WI38 (cell line): ENCODE results near the gene ART1.
"Not testable (repeated sequence)": the region's sequence is repeated elsewhere in the genome, so short reads cannot be mapped to it uniquely, and the experiment has no call there.

Experiments
- H3K4me3 ChIP-seq: 2 replicates; pipeline ENCODE4 v1.5.1; 2011; ENCODE audit warnings: low read depth, mild to moderate bottlenecking, control low read depth, low read length
- CTCF ChIP-seq: IDR thresholded peaks from 2 replicates; pipeline ENCODE4 v1.5.1; 2012; ENCODE audit warnings: low read depth, mild to moderate bottlenecking, control low read depth, low read length

Gene ART1

GRCh38 chr11:3645552-3645951, 624 bp downstream of the ART1 start:
- no peak for TF ChIP-seq CTCF
- H3K4me3 ChIP-seq: no peak overlapping the region

- H3K4me3 ChIP-seq: not testable (repeated sequence)
Measured at GRCh38 chr11:3648843-3649242, 3.9 kb downstream of the ART1 start.

GRCh38 chr11:3649374-3649773, 4.4 kb downstream of the ART1 start:
- not testable (repeated sequence) for H3K4me3 ChIP-seq

- H3K4me3 ChIP-seq: not testable (repeated sequence)
Measured at GRCh38 chr11:3652514-3652913, 7.6 kb downstream of the ART1 start.

- TF ChIP-seq CTCF: no peak
- no peak overlapping the region for H3K4me3 ChIP-seq
Measured at GRCh38 chr11:3655547-3655946, 10.6 kb downstream of the ART1 start.

GRCh38 chr11:3657331-3657730, 12.4 kb downstream of the ART1 start:
- not testable (repeated sequence) for H3K4me3 ChIP-seq

GRCh38 chr11:3658252-3658651, 13.3 kb downstream of the ART1 start:
- no peak for TF ChIP-seq CTCF

GRCh38 chr11:3659595-3660515, 14.9 kb downstream of the ART1 start:
- TF ChIP-seq CTCF: no peak
- no peak overlapping the region for H3K4me3 ChIP-seq

More at GRCh38 chr11:3658252-3658651, 13.3 kb downstream of the ART1 start:
- no peak overlapping the region for H3K4me3 ChIP-seq

GRCh38 chr11:3660960-3661359, 16.0 kb downstream of the ART1 start:
- TF ChIP-seq CTCF: no peak

More at GRCh38 chr11:3660960-3661359, 16.0 kb downstream of the ART1 start:
- no peak overlapping the region for H3K4me3 ChIP-seq
